Liver (tissue), 3 donors: Measurements from ENCODE around the gene PCP4L1.

ENCODE experiments used
- ATF3 ChIP-seq: IDR thresholded peaks from 2 replicates; pipeline ENCODE4 v1.6.1; 2016; ENCODE audit warnings: antibody characterized with exemption
- CTCF ChIP-seq: fragments of 150-350 bp; IDR thresholded peaks from 2 replicates; pipeline ENCODE4 v1.5.1; 2017; ENCODE audit warnings: improper control_type of control experiment, low read depth, low read length; ENCODE audit not compliant: missing input control
- EGR1 ChIP-seq, 2 donors: IDR thresholded peaks; 2 replicates each; pipeline ENCODE4 v1.6.1; 2016 to 2018; ENCODE audit warnings: antibody characterized with exemption in 2 of 2, low read depth in 2 of 2
- HNF4G ChIP-seq: IDR thresholded peaks from 2 replicates; pipeline ENCODE4 v1.6.1; 2016; ENCODE audit warnings: antibody characterized with exemption
- JUND ChIP-seq, 2 donors: IDR thresholded peaks; 2 replicates each; pipeline ENCODE4 v1.6.1; 2016; ENCODE audit warnings: antibody characterized with exemption in 2 of 2
- SP1 ChIP-seq: IDR thresholded peaks from 2 replicates; pipeline ENCODE4 v1.6.1; 2018; ENCODE audit warnings: antibody characterized with exemption, mild to moderate bottlenecking
- TAF1 ChIP-seq: conservative IDR thresholded peaks from 2 replicates; pipeline ENCODE4 v1.6.1; 2016; ENCODE audit warnings: antibody characterized with exemption, mild to moderate bottlenecking
- TF ChIP-seq, protein P1 (sequence below): IDR thresholded peaks from 2 replicates; pipeline ENCODE4 v1.6.1; 2016; ENCODE audit warnings: antibody characterized with exemption
- TF ChIP-seq, protein P2 (sequence below): IDR thresholded peaks from 2 replicates; pipeline ENCODE4 v1.6.1; 2016; ENCODE audit warnings: antibody characterized with exemption, mild to moderate bottlenecking
- donor health status: healthy.
- donor health status: healthy.

DNA sequence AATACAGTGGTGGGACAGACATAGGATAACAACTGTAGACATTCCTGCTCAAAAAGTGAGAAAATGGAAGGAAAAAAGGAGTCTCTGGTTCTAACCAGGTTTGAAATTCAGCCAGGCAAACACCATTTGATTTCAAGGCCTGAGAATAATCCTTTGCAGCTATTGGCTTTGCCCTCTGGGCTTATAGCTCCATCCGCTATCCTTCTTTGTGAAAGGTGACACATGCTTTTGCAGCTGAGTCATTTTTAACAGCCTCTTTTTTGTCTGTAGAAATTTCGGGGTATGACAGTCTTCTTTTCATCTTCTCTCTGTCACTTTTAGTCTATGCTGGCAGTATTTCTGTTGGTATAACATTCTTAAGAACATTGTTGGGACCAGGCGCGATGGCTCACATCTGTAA, 71.8 kb downstream of the PCP4L1 start:
- TF ChIP-seq ATF3 (no peak), CTCF (no peak), HNF4G (no peak), EGR1 (IDR thresholded peaks at IDR 0.05; ENCODE audit: low read depth in 2 of 2) (no peak), TAF1 (no peak), JUND (IDR thresholded peaks at IDR 0.05) (no peak), SP1 (no peak)
- TF ChIP-seq, protein P1, sequence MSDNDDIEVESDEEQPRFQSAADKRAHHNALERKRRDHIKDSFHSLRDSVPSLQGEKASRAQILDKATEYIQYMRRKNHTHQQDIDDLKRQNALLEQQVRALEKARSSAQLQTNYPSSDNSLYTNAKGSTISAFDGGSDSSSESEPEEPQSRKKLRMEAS = no peak
- TF ChIP-seq, protein P2, sequence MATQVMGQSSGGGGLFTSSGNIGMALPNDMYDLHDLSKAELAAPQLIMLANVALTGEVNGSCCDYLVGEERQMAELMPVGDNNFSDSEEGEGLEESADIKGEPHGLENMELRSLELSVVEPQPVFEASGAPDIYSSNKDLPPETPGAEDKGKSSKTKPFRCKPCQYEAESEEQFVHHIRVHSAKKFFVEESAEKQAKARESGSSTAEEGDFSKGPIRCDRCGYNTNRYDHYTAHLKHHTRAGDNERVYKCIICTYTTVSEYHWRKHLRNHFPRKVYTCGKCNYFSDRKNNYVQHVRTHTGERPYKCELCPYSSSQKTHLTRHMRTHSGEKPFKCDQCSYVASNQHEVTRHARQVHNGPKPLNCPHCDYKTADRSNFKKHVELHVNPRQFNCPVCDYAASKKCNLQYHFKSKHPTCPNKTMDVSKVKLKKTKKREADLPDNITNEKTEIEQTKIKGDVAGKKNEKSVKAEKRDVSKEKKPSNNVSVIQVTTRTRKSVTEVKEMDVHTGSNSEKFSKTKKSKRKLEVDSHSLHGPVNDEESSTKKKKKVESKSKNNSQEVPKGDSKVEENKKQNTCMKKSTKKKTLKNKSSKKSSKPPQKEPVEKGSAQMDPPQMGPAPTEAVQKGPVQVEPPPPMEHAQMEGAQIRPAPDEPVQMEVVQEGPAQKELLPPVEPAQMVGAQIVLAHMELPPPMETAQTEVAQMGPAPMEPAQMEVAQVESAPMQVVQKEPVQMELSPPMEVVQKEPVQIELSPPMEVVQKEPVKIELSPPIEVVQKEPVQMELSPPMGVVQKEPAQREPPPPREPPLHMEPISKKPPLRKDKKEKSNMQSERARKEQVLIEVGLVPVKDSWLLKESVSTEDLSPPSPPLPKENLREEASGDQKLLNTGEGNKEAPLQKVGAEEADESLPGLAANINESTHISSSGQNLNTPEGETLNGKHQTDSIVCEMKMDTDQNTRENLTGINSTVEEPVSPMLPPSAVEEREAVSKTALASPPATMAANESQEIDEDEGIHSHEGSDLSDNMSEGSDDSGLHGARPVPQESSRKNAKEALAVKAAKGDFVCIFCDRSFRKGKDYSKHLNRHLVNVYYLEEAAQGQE = no peak
